LNCaP clone FGC (cell line): Measurements from ENCODE around the gene SELENOK.
"Not testable (repeated sequence)": the region's sequence is repeated elsewhere in the genome, so short reads cannot be mapped to it uniquely, and the experiment has no call there.

Experiments
- DNase-seq: peaks from one replicate; pipeline ENCODE4 v3.0.0-alpha.2; 2011; ENCODE audit warnings: low read depth
- H3K4me3 ChIP-seq: 2 replicates; pipeline ENCODE4 v1.5.1; 2011; ENCODE audit warnings: mild to moderate bottlenecking, low read depth, low read length, control low read depth
- TF ChIP-seq, protein P1 (sequence below): IDR thresholded peaks from 2 replicates; pipeline ENCODE4 v1.5.1; 2012; ENCODE audit warnings: mild to moderate bottlenecking; ENCODE audit not compliant: control insufficient read depth, insufficient read depth; ENCODE audit errors: extremely low read depth

The SELENOK gene

DNA sequence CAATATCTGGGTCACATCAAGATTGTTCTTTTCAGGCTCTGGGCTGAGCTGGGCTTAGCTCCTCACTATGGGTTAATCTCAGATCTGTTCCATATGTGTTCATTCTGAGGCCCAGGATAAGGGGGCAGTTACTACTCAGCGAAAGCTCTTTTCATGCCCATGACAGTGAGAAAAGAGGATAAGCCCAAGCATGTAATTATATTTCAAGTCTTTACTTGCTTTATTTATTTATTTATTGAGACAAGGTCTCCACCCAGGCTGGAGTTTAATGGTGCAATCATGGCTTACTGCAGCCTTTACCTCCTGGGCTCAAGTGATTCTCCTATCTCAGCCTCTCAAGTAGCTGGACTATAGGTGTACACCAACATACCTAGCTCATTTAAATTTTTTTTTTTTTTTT lies 44.7 kb upstream of the SELENOK start:
- TF ChIP-seq, protein P1, sequence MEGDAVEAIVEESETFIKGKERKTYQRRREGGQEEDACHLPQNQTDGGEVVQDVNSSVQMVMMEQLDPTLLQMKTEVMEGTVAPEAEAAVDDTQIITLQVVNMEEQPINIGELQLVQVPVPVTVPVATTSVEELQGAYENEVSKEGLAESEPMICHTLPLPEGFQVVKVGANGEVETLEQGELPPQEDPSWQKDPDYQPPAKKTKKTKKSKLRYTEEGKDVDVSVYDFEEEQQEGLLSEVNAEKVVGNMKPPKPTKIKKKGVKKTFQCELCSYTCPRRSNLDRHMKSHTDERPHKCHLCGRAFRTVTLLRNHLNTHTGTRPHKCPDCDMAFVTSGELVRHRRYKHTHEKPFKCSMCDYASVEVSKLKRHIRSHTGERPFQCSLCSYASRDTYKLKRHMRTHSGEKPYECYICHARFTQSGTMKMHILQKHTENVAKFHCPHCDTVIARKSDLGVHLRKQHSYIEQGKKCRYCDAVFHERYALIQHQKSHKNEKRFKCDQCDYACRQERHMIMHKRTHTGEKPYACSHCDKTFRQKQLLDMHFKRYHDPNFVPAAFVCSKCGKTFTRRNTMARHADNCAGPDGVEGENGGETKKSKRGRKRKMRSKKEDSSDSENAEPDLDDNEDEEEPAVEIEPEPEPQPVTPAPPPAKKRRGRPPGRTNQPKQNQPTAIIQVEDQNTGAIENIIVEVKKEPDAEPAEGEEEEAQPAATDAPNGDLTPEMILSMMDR, result no peak
- no peak for DNase-seq

DNA sequence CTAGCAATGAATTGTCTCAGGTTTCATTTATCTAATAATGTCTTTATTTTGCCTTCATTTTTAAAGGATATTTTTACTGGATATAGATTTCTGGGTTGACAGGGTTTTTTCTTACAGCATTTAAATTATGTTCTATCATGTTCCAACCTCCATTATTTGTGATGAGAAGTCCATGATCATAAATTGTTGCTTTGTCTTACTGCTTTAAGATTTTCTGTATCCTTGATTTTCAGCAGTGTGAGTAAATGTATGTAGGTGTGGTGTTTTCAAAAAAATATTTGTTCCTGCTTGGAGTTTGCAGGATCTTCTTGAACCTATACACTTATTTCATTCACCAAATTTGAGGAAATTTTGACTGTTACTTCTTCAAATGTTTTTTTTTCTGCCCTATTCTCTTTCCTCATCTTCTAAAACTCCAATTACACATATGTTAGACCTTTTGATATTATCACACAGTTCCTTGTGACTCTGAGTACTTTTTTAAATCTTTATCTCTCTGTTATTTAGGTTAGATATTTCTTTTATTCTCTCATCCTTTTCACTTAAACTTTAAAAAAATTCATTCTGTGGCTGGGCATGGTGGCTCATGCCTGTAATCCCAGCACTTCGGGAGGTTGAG lies 43.7 kb upstream of the SELENOK start:
- TF ChIP-seq, protein P1, result no peak
- H3K4me3 ChIP-seq, result no peak overlapping the region
- DNase-seq, result no peak

More for the DNA sequence above, 44.7 kb upstream of the SELENOK start:
- H3K4me3 ChIP-seq, result no peak overlapping the region

DNA sequence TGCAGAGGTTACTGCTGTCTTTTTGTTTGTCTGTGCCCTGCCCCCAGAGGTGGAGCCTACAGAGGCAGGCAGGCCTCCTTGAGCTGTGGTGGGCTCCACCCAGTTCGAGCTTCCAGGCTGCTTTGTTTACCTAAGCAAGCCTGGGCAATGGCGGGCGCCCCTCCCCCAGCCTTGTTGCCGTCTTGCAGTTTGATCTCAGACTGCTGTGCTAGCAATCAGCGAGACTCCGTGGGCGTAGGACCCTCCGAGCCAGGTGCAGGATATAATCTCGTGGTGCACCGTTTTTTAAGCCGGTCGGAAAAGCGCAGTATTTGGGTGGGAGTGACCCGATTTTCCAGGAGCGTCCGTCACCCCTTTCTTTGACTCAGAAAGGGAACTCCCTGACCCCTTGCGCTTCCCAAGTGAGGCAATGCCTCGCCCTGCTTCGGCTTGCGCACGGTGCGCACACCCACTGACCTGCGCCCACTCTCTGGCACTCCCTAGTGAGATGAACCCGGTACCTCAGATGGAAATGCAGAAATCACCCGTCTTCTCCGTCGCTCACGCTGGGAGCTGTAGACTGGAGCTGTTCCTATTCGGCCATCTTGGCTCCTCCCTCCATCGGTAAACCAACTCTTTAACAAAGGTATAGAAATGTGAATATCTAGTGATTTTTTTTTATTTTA lies 35.7 kb upstream of the SELENOK start:
- not testable (repeated sequence) for H3K4me3 ChIP-seq, DNase-seq

DNA sequence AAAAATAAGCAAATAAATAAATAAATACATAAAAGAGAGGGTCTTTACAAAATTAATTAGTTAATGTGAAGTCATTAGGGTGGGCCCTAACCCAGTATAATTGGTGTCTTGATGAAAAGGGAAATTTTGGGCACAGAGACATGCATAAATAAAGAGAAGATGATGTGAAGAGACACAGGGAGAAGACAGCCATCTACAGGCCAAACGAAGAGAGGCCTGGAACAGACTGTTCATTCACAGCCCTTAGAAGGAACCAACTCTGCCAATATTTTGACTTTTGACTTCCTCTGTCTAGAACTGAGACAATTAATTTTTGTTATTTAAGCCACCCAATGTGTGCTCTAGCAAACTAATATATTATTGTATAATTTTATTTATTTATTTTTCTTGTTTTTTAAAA lies 29.6 kb upstream of the SELENOK start:
- no peak for DNase-seq
- TF ChIP-seq, protein P1, result peak; percentile 63
- H3K4me3 ChIP-seq, result no peak overlapping the region

DNA sequence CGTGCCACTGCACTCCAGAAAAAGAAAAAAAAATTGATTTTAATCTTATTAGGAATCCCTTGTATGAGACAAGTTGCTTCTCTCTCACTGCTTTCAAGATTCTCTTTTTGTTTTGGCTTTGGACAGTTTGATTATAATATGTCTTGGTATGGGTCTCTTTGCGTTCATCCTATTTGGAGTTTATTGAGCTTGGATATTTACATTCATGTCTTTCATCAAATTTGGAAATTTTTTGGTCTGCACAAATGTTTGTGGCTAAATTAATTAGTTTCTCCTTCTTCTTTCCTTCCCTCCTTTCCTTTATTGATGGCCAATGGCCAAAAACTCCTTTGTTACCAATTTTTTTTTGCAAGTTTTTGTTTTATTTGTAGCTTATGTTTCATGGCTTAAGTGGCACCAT lies 28.1 kb upstream of the SELENOK start:
- TF ChIP-seq, protein P1, result no peak
- H3K4me3 ChIP-seq, result no peak overlapping the region
- DNase-seq, result no peak

DNA sequence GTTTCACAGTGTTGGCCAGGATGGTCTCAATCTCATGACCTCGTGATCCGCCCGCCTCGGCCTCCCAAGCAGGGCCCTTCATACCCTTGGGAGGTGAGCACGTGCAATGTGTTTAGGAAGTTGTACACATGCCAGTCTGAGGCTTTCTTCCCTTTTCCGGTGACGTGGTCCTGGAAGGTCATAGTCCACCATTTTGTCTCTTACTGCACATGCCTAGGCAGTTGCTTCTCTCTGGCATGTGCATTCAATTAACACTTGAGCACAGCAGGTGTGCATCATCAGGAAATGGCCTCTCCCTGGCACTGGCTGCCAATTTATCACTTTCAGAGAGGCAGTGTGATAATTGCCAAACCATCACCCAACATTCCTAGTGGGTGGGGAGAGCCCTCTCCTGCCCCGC lies 21.7 kb upstream of the SELENOK start:
- no peak for DNase-seq
- TF ChIP-seq, protein P1, result no peak
- no peak overlapping the region for H3K4me3 ChIP-seq

DNA sequence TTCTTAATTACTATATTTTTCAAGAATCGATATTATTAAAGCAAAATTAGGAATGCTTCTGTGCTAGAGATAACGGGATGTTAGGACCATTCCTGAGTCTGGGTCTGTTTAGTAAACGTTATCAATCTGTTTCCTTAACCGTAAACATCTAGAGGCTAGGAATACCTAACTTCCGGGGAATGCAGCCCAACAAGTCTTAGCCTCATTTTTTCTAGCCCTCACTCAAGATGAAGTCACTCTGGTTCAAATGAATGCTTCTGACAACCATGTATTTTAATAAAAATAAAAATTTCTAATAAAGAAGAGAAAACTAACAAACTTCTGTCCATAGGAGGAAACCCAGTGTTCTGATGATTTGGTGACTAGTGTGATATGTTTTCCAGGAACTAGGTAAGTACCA lies 11.1 kb upstream of the SELENOK start:
- TF ChIP-seq, protein P1, result no peak
- H3K4me3 ChIP-seq, result no peak overlapping the region
- no peak for DNase-seq
